Pulmonary artery endothelial cell (primary cell): ENCODE measurements around the gene MAK. TPM values are rescaled to one million over a fixed set of nuclear protein-coding genes. Genes with fewer than 3 reads are reported as not detected.
"Not testable (repeated sequence)": the region's sequence is repeated elsewhere in the genome, so short reads cannot be mapped to it uniquely, and the experiment has no call there.

Source experiments
- DNase-seq: peaks from one replicate; pipeline ENCODE4 v3.0.0-alpha.2; 2011; ENCODE audit warnings: low read depth, low spot score
- total RNA-seq: library from RNA; depleted of rRNA; stranded (reverse); fragments of >200 nt; gene quantifications from 2 replicates; pipeline ENCODE4 v1.2.3, GENCODE V29; 2014

MAK gene
- total RNA-seq, 1 donor from 2014 or later, result under 0.01 TPM

GRCh38 chr6:10792101-10792500, 46.2 kb downstream of the MAK start:
- no peak for DNase-seq

GRCh38 chr6:10791673-10792072, 46.7 kb downstream of the MAK start:
- no peak for DNase-seq

GRCh38 chr6:10779076-10779475, 59.3 kb downstream of the MAK start:
- DNase-seq, result no peak

- no peak for DNase-seq
Measured at GRCh38 chr6:10778230-10778629, 60.1 kb downstream of the MAK start.

GRCh38 chr6:10771371-10771894, 66.9 kb downstream of the MAK start:
- DNase-seq, result no peak

- no peak for DNase-seq
Measured at GRCh38 chr6:10769419-10769818, 68.9 kb downstream of the MAK start.

- DNase-seq, result no peak
Measured at GRCh38 chr6:10763006-10763405, 75.3 kb downstream of the MAK start.

- DNase-seq, result no peak
Measured at GRCh38 chr6:10759884-10760329, 78.4 kb downstream of the MAK start.

GRCh38 chr6:10759312-10759839, 79.0 kb downstream of the MAK start:
- peak; percentile 87 for DNase-seq

GRCh38 chr6:10756085-10756484, 82.3 kb downstream of the MAK start:
- DNase-seq, result no peak

GRCh38 chr6:10751757-10752156, 86.6 kb downstream of the MAK start:
- DNase-seq, result not testable (repeated sequence)

- not testable (repeated sequence) for DNase-seq
Measured at GRCh38 chr6:10750568-10750967, 87.8 kb downstream of the MAK start.

GRCh38 chr6:10749734-10750133, 88.6 kb downstream of the MAK start:
- no peak for DNase-seq

- DNase-seq, result peak; percentile 79
Measured at GRCh38 chr6:10747251-10747972, 90.9 kb downstream of the MAK start, which contains the start of gene TMEM14B. TMEM14B (plus strand) TSS chr6:10747805; CDS start chr6:10749246, 1,441 bp downstream.

- no peak for DNase-seq
Measured at GRCh38 chr6:10746915-10747250, 91.5 kb downstream of the MAK start.

- DNase-seq, result no peak
Measured at GRCh38 chr6:10745116-10745515, 93.2 kb downstream of the MAK start.

GRCh38 chr6:10743515-10743914, 94.8 kb downstream of the MAK start:
- no peak for DNase-seq

- DNase-seq, result no peak
Measured at GRCh38 chr6:10742251-10742650, 96.1 kb downstream of the MAK start.

- DNase-seq, result not testable (repeated sequence)
Measured at GRCh38 chr6:10741643-10742042, 96.7 kb downstream of the MAK start.

- DNase-seq, result no peak
Measured at GRCh38 chr6:10740061-10740460, 98.3 kb downstream of the MAK start.

- no peak for DNase-seq
Measured at GRCh38 chr6:10736731-10737130, 101.6 kb downstream of the MAK start.

GRCh38 chr6:10733863-10734262, 104.5 kb downstream of the MAK start:
- no peak for DNase-seq

GRCh38 chr6:10733151-10733715, 105.1 kb downstream of the MAK start:
- DNase-seq, result no peak
